ENCODE measurements around the gene PRKAR1A.

The PRKAR1A gene

DNA sequence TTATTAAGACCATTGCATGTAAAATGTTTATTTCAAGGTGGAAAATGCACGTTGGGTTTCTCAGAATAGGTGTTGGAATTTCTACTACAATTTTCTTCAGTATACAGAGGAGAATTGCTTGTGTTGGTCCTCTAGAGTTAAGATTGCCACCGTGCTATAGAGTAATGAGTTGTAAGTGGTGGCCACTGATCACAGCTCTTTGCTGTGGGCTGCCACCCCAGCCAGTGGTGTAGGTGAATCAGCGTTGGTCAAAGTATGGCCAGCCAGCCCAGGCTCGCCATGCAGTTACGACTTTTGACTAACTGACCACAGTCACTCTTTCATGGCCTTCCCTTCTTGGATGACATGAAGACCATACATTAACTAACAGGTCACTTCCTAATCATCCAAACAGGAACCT, 12.6 kb upstream of the PRKAR1A start:
- no peak for TF ChIP-seq CTCF (IDR thresholded peaks at IDR 0.05)
- no peak for TF ChIP-seq ZFX (IDR thresholded peaks at IDR 0.05; ENCODE audit: borderline replicate concordance)
- H3K27ac ChIP-seq = no peak overlapping the region

GRCh38 chr17:68501074-68501473, 11.2 kb upstream of the PRKAR1A start:
- TF ChIP-seq ZFX (IDR thresholded peaks at IDR 0.05; ENCODE audit: borderline replicate concordance) (no peak), CTCF (IDR thresholded peaks at IDR 0.05) (no peak)
- H3K27ac ChIP-seq = no peak overlapping the region

- no peak overlapping the region for H3K27ac ChIP-seq
- TF ChIP-seq ZFX (IDR thresholded peaks at IDR 0.05; ENCODE audit: borderline replicate concordance) (no peak), CTCF (IDR thresholded peaks at IDR 0.05) (no peak)
Measured at GRCh38 chr17:68505951-68506350, 6.3 kb upstream of the PRKAR1A start.

GRCh38 chr17:68507576-68507975, 4.7 kb upstream of the PRKAR1A start:
- H3K27ac ChIP-seq = no peak overlapping the region
- TF ChIP-seq CTCF (IDR thresholded peaks at IDR 0.05) (no peak), ZFX (IDR thresholded peaks at IDR 0.05; ENCODE audit: borderline replicate concordance) (no peak)

GRCh38 chr17:68509141-68510057, 2.8 kb upstream of the PRKAR1A start:
- H3K27ac ChIP-seq = no peak overlapping the region
- TF ChIP-seq ZFX (IDR thresholded peaks at IDR 0.05; ENCODE audit: borderline replicate concordance) = no peak

DNA sequence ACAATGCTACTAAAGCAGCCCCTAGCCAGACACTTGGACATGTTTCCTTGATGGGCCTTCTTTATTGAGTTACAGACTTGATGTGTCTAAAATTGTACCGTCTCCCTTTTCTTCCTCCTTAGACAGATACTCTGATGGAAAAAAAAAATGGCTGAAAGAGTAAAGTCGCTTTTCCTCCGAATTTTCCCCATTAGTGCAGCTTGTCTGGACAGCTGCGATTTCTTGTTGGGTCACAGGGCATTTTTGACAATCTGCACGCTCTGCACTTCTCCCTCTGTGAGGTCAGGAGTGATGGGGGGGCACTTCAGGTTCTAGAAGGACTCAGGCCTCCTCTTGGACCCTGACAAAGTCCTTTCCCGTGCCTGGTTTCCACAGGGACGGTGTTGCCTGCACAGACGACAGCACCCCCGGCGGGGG, 968 bp upstream of the PRKAR1A start:
- TF ChIP-seq ZFX (IDR thresholded peaks at IDR 0.05; ENCODE audit: borderline replicate concordance) (no peak), CTCF (IDR thresholded peaks at IDR 0.05) (peak; percentile 25; the same call in 1 of the 2 replicates)
- H3K27ac ChIP-seq = peak overlapping the region; percentile 94

DNA sequence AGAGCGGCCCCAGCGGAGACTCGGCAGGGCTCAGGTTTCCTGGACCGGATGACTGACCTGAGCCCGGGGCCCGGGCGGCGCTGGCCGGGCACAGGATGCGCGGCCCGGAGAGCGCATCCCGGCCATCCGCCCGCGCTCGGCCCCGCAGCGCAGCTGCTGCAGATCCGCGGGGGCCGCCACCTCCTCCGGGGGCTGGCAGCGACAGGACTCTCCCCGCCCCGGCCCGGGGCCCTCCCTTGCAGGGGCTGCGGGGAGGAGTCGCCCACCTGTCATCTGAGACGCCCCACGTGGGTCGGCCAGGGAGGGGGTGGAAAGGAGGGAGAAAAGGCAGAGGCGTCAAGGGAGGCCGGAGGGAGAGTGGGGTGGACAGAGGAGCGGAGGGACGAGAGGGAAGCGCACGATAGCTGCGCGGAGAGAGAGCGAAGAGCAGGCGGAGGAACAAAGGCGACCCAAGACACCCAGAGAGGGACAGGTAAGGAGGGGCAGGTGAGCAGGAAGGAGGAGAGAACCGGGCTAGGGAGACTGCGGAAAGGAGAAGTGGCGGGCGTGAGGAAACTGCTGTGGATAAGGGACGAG, 471 bp upstream of the PRKAR1A start:
- H3K27ac ChIP-seq = peak overlapping the region; percentile 94
- TF ChIP-seq CTCF (IDR thresholded peaks at IDR 0.05) (no peak), ZFX (IDR thresholded peaks at IDR 0.05; ENCODE audit: borderline replicate concordance) (no peak)

Measured in 22Rv1 (cell line).